GM23248 (cell line): ENCODE measurements around the gene KCNQ4. TPM values are rescaled to one million over a fixed set of nuclear protein-coding genes. Genes with fewer than 3 reads are reported as not detected.
A peak's percentile ranks its signal among the peaks of the same experiment; 100 is the strongest.

Experiments
- DNase-seq: peaks from one replicate; pipeline ENCODE4 v3.0.0-alpha.2; 2015
- H2AFZ ChIP-seq: fragments of 200-600 bp; sonication (generic); 2 replicates; pipeline ENCODE4 v1.6.1; 2016; ENCODE audit warnings: antibody characterized with exemption
- H3F3A ChIP-seq: fragments of 200-600 bp; sonication (generic); 2 replicates; pipeline ENCODE4 v1.6.1; 2016; ENCODE audit warnings: mild to moderate bottlenecking, antibody characterized with exemption, mixed run types; ENCODE audit not compliant: insufficient read depth
- H3K27ac ChIP-seq: fragments of 200-600 bp; sonication (generic); 2 replicates; pipeline ENCODE4 v1.5.1; 2016; ENCODE audit warnings: mild to moderate bottlenecking
- H3K27me3 ChIP-seq: fragments of 200-600 bp; sonication (generic); replicated peaks from 2 replicates; pipeline ENCODE4 v1.6.1; 2016; ENCODE audit warnings: mild to moderate bottlenecking; ENCODE audit not compliant: insufficient read depth
- H3K36me3 ChIP-seq: fragments of 200-600 bp; sonication (generic); 2 replicates; pipeline ENCODE4 v1.6.1; 2016; ENCODE audit warnings: low read depth, mild to moderate bottlenecking
- H3K4me1 ChIP-seq: fragments of 200-600 bp; sonication (generic); 2 replicates; pipeline ENCODE4 v1.6.1; 2016; ENCODE audit warnings: mild to moderate bottlenecking; ENCODE audit not compliant: insufficient read depth
- H3K4me2 ChIP-seq: fragments of 200-600 bp; sonication (generic); one replicate; pipeline ENCODE4 v1.6.1; 2016; ENCODE audit warnings: mild to moderate bottlenecking; ENCODE audit not compliant: unreplicated experiment
- H3K4me3 ChIP-seq: fragments of 200-600 bp; sonication (generic); 2 replicates; pipeline ENCODE4 v1.5.1; 2016; ENCODE audit warnings: mild to moderate bottlenecking
- H3K79me2 ChIP-seq: fragments of 200-600 bp; sonication (generic); 2 replicates; pipeline ENCODE4 v1.6.1; 2016; ENCODE audit warnings: mild to moderate bottlenecking; ENCODE audit not compliant: insufficient read depth
- H3K9ac ChIP-seq: fragments of 200-600 bp; sonication (generic); 2 replicates; pipeline ENCODE4 v1.6.1; 2016; ENCODE audit warnings: mild to moderate bottlenecking
- H3K9me2 ChIP-seq: fragments of 200-600 bp; sonication (generic); 2 replicates; pipeline ENCODE4 v1.6.1; 2016; ENCODE audit warnings: mixed run types, mild to moderate bottlenecking, moderate library complexity; ENCODE audit not compliant: insufficient read depth
- H3K9me3 ChIP-seq: fragments of 200-600 bp; sonication (generic); one replicate; pipeline ENCODE4 v1.6.1; 2017; ENCODE audit warnings: low read depth
- H4K20me1 ChIP-seq: fragments of 200-600 bp; sonication (generic); 2 replicates; pipeline ENCODE4 v1.6.0; 2016; ENCODE audit not compliant: insufficient read depth
- EZH2 ChIP-seq: fragments of 200-600 bp; sonication (generic); IDR thresholded peaks from 2 replicates; pipeline ENCODE4 v1.6.1; 2018; ENCODE audit warnings: antibody characterized with exemption, mild to moderate bottlenecking; ENCODE audit not compliant: insufficient read depth, poor library complexity, severe bottlenecking
- EZH2phosphoT487 ChIP-seq: fragments of 200-600 bp; sonication (generic); IDR thresholded peaks from 2 replicates; pipeline ENCODE4 v1.6.1; 2018; ENCODE audit warnings: antibody characterized with exemption, moderate library complexity, mild to moderate bottlenecking, low read depth; ENCODE audit not compliant: insufficient read depth
- WGBS, 2 experiments: methylation state at CpG; one replicate each; pipeline ENCODE4 v1.1.6; 2015 to 2017; ENCODE audit warnings: low lambda C conversion rate in 2 of 2, low coverage in 1 of 2; ENCODE audit errors: missing lambda C conversion rate in 2 of 2; 5-methylcytosine and 5-hydroxymethylcytosine counted together
- in situ Hi-C: fragments of 300-500 bp; cut with MboI; formaldehyde crosslinking; loops from 2 replicates; pipeline ENCODE4 v1.15.0; 2020
- polyA plus RNA-seq: library from polyadenylated mRNA; unstranded; fragments of >200 nt; fragmentation: Nextera tagmentation; extraction: Ambion mirVana; gene quantifications from 2 replicates; pipeline ENCODE4 v1.2.1, GENCODE V29; 2016
- total RNA-seq: library from RNA; depleted of rRNA; stranded (reverse); fragments of >200 nt; shearing (Covaris generic); gene quantifications from 2 replicates; pipeline ENCODE4 v1.2.3, GENCODE V29; 2014

The KCNQ4 gene
- total and polyA plus RNA-seq, 2 experiments from 2014 or later: not detected

- H3F3A ChIP-seq: no peaks in the 10 kb centered on the region
- no peaks in the 10 kb centered on the region for H4K20me1 ChIP-seq
- no peak for TF ChIP-seq EZH2phosphoT487
- TF ChIP-seq EZH2: no peak
- H3K27me3 ChIP-seq: peaks cover 8% of the 10 kb centered on the region; the same call in 1 of the 2 replicates
- H3K4me3 ChIP-seq: no peak overlapping the region
- DNase-seq: no peak
- no peaks in the 10 kb centered on the region for H3K4me1 ChIP-seq
- no peak overlapping the region for H2AFZ ChIP-seq
- H3K9ac ChIP-seq: no peak overlapping the region
- no peak overlapping the region for H3K27ac ChIP-seq
- in situ Hi-C loops: no loop called here
- no peaks in the 10 kb centered on the region for H3K9me3 ChIP-seq
- no peaks in the 10 kb centered on the region for H3K79me2 ChIP-seq
- 74 to 80% methylated on average over 13 to 17 of the region's 17 CpGs for WGBS, 2 experiments
- H3K36me3 ChIP-seq: no peaks in the 10 kb centered on the region
- H3K4me2 ChIP-seq: no peak overlapping the region
- no peaks in the 10 kb centered on the region for H3K9me2 ChIP-seq
These were observed 40.4 kb downstream of the KCNQ4 start for GRCh38 chr1:40823983-40824382.

- H3K27me3 ChIP-seq: peaks cover 8% of the 10 kb centered on the region; the same call in 1 of the 2 replicates
- no peaks in the 10 kb centered on the region for H3K9me3 ChIP-seq
- no peaks in the 10 kb centered on the region for H3K79me2 ChIP-seq
- H3K9ac ChIP-seq: no peak overlapping the region
- no peaks in the 10 kb centered on the region for H3K9me2 ChIP-seq
- H2AFZ ChIP-seq: no peak overlapping the region
- WGBS, 2 experiments: 58 to 60% methylated on average over 18 of the region's 18 CpGs
- H3F3A ChIP-seq: no peaks in the 10 kb centered on the region
- H3K4me1 ChIP-seq: no peaks in the 10 kb centered on the region
- H3K4me3 ChIP-seq: no peak overlapping the region
- DNase-seq: peak; percentile 42
- no peak overlapping the region for H3K4me2 ChIP-seq
- no peak for TF ChIP-seq EZH2phosphoT487
- no peak for TF ChIP-seq EZH2
- H3K27ac ChIP-seq: no peak overlapping the region
- H4K20me1 ChIP-seq: no peaks in the 10 kb centered on the region
- in situ Hi-C loops: no loop called here
- no peaks in the 10 kb centered on the region for H3K36me3 ChIP-seq
These were observed 41.2 kb downstream of the KCNQ4 start for GRCh38 chr1:40824591-40825434.

- Histone ChIP-seq H3K4me1 (no peaks in the 10 kb centered on the region), H3K9me3 (no peaks in the 10 kb centered on the region), H2AFZ (no peak overlapping the region), H3K4me3 (no peak overlapping the region), H3K27me3 (peaks cover 8% of the 10 kb centered on the region; the same call in 1 of the 2 replicates), H3K36me3 (no peaks in the 10 kb centered on the region), H4K20me1 (no peaks in the 10 kb centered on the region), H3K27ac (no peak overlapping the region), H3K9me2 (no peaks in the 10 kb centered on the region), H3K4me2 (no peak overlapping the region), H3K79me2 (no peaks in the 10 kb centered on the region), H3K9ac (no peak overlapping the region), H3F3A (no peaks in the 10 kb centered on the region)
- DNase-seq: no peak
- in situ Hi-C loops: no loop called here
- 84 to 100% methylated on average over 3 of the region's 3 CpGs for WGBS, 2 experiments
- TF ChIP-seq EZH2phosphoT487 (no peak), EZH2 (no peak)
These were observed 41.8 kb downstream of the KCNQ4 start for GRCh38 chr1:40825435-40825788.

- in situ Hi-C loops: no loop called here
These were observed 42.4 kb downstream of the KCNQ4 start for GRCh38 chr1:40825996-40826395.

More at GRCh38 chr1:40825996-40826395, 42.4 kb downstream of the KCNQ4 start:
- H3K27ac ChIP-seq: no peak overlapping the region
- H3K9me2 ChIP-seq: no peaks in the 10 kb centered on the region
- DNase-seq: no peak
- H2AFZ ChIP-seq: no peak overlapping the region
- no peaks in the 10 kb centered on the region for H3F3A ChIP-seq
- H3K4me2 ChIP-seq: no peak overlapping the region
- no peaks in the 10 kb centered on the region for H3K36me3 ChIP-seq
- no peak for TF ChIP-seq EZH2
- TF ChIP-seq EZH2phosphoT487: no peak
- no peak overlapping the region for H3K9ac ChIP-seq
- no peaks in the 10 kb centered on the region for H3K79me2 ChIP-seq
- no peaks in the 10 kb centered on the region for H4K20me1 ChIP-seq
- no peak overlapping the region for H3K4me3 ChIP-seq
- H3K4me1 ChIP-seq: no peaks in the 10 kb centered on the region
- WGBS, 2 experiments: 64 to 66% methylated on average over 5 of the region's 5 CpGs
- H3K27me3 ChIP-seq: peaks cover 8% of the 10 kb centered on the region; the same call in 1 of the 2 replicates
- no peaks in the 10 kb centered on the region for H3K9me3 ChIP-seq
